SIG-M5 treated with dmso at 0.1 percent for 504 hours (cell line): ENCODE data around the gene HS3ST4.

Experiments
- DNase-seq: peaks from one replicate; lab custom pipeline; 2025; ENCODE audit not compliant: unreplicated experiment; lab: John Stamatoyannopoulos, UW

The HS3ST4 gene

GRCh38 chr16:26169473-26169872 is 477.7 kb downstream of the HS3ST4 start:
- DNase-seq, result no peak

- DNase-seq, result no peak
Measured at GRCh38 chr16:26175944-26176343, 484.2 kb downstream of the HS3ST4 start.

GRCh38 chr16:26177438-26177837 is 485.7 kb downstream of the HS3ST4 start:
- DNase-seq, result no peak

- no peak for DNase-seq
Measured at GRCh38 chr16:26178298-26178697, 486.5 kb downstream of the HS3ST4 start.

- DNase-seq, result no peak
Measured at GRCh38 chr16:26186091-26186615, 494.4 kb downstream of the HS3ST4 start.
